ENCODE measurements around the gene CPNE2. TPM values are rescaled to one million over a fixed set of nuclear protein-coding genes. Genes with fewer than 3 reads are reported as not detected.

The CPNE2 gene
- total RNA-seq, 4 donors from 2014 or later = 12.5 to 18.9 (median 14.9) TPM

DNA sequence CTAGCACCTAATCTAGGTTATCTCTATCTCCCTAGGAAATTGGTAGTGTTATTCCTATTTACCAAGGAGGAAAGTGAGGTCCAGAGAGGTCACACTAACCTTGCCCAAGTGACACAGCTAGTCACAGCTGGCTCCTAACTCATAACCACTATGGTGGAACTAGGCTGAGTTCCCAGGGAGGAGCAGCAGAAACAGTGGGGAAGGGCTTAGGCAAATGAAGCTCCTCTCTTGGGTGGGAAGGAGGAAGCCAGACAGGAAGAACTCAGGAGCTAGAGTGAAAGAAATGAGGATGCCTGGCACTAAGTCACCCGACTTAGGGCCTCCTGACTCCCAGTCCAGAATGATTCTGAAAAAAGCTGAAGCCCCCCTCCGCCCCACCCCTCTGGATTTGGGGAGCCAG, 59.0 kb downstream of the CPNE2 start:
- DNase-seq (ENCODE audit: low spot score in 2 of 2) = peak in 1 of 2 donors; percentile 14
- TF ChIP-seq POLR2A (IDR thresholded peaks at IDR 0.05) = no peak
- TF ChIP-seq, protein P1, sequence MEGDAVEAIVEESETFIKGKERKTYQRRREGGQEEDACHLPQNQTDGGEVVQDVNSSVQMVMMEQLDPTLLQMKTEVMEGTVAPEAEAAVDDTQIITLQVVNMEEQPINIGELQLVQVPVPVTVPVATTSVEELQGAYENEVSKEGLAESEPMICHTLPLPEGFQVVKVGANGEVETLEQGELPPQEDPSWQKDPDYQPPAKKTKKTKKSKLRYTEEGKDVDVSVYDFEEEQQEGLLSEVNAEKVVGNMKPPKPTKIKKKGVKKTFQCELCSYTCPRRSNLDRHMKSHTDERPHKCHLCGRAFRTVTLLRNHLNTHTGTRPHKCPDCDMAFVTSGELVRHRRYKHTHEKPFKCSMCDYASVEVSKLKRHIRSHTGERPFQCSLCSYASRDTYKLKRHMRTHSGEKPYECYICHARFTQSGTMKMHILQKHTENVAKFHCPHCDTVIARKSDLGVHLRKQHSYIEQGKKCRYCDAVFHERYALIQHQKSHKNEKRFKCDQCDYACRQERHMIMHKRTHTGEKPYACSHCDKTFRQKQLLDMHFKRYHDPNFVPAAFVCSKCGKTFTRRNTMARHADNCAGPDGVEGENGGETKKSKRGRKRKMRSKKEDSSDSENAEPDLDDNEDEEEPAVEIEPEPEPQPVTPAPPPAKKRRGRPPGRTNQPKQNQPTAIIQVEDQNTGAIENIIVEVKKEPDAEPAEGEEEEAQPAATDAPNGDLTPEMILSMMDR (IDR thresholded peaks at IDR 0.05) = no peak
- intact Hi-C loops (cut with DNase I; ENCODE audit: low total_unique reads) = no loop called here
- H3K4me3 ChIP-seq (ENCODE audit: low read depth, poor library complexity, severe bottlenecking) = no peak overlapping the region
- WGBS, 2 donors = 88% methylated on average over 2 of the region's 2 CpGs

DNA sequence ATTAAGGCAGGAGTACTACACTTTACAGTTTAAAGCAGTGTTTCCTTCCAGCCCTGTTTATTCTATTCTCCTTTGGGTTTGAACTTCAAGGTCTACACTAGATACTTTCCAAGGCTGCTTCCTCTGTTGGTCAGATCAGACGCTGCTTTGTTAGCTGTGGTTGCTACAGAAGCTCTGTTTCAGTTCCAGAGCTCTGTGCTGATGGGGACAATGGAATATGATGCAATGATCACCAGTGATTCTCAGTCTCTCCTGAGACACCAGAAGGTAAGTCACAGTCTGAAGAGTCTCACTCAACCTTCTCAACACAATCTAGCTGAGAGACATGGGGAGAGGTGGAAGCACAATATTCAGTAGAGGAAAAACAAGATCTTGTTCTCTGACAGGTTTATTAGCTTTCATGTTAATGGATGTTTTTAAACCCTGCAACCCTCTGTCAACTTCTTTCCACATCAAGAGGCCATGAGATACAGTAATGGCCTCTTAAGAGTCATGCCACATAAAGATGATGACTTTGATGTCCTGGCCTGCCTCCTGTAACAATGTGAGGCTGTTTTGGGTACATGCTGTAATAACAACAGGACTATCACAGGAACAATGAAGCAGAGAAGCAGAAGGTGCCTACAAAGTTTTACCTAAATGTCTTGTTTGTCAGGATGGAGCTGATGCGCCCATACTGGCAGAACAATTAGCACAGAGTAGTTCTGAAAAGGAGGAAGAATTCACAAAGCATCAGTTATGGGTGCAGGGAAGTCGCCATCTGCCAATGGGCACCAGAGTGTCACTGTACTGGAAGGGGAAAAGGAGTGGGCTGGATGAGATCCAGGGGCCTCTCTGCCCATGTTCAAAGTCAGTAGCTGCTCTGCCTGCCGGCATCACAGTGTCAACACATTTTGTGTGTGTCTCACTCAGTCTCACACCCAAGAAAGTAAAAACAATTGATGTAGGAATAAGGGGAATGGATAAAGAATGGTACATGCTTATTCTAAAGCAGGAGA, 60.0 kb downstream of the CPNE2 start:
- DNase-seq (ENCODE audit: low spot score in 2 of 2) = peak in 1 of 2 donors; percentile 53
- H3K4me3 ChIP-seq (ENCODE audit: low read depth, poor library complexity, severe bottlenecking) = no peak overlapping the region
- intact Hi-C loops (cut with DNase I; ENCODE audit: low total_unique reads) = no loop called here
- 88 to 90% methylated on average over 4 of the region's 4 CpGs for WGBS, 2 donors
- TF ChIP-seq POLR2A (IDR thresholded peaks at IDR 0.05) = no peak
- TF ChIP-seq, protein P1 (IDR thresholded peaks at IDR 0.05) = no peak

DNA sequence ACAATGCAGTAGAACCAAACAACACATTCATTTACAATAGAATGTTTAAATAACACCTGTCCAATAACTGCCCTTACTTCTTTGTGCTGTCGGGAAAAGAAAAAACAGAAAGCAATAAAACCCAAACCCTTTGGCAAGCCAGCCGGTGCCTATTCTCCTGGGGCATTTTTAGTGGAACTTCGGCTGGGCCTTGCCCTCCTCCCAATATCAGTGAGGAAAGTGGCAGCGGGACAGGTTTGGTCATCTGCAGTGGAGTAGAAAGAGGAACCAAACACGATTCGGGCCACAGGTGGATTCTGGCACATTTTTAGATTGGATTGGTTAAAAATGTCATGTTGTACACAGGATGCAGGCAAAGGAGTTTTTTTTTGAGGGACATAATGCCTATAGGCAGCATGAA, 61.5 kb downstream of the CPNE2 start:
- intact Hi-C loops (cut with DNase I; ENCODE audit: low total_unique reads) = no loop called here
- 75 to 81% methylated on average over 6 of the region's 6 CpGs for WGBS, 2 donors
- DNase-seq (ENCODE audit: low spot score in 2 of 2) = peak in 1 of 2 donors; percentile 64
- TF ChIP-seq, protein P1 (IDR thresholded peaks at IDR 0.05) = no peak
- TF ChIP-seq POLR2A (IDR thresholded peaks at IDR 0.05) = no peak
- no peak overlapping the region for H3K4me3 ChIP-seq (ENCODE audit: low read depth, poor library complexity, severe bottlenecking)

DNA sequence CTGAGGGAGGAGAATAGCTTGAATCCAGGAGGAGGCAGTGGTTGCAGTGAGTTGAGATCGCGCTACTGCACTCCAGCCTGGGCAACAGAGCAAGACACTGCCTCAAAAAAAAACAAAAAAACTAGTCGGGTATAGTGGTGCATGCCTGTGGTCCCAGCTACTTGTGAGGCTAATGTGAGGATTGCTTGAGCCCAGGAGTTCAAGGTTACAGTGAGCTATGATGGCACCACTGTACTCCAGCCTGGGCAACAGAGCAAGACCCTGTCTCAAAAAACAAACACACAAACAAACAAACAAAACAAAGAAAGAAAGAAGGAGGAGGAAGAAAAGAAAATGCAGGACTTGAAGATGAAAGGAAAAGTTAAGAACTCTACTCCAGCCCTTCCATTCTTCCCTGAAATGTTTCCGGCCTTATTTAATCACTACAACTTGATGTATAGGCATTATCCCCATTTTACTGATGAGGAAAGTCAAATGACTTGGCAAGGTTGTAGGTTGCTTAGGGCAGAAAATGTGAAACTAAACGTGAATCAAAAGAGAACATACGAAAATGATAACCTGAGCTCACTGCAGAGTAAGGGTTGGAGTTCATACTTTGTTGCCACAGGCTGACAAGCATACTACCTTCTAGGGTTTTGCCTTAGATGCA, 63.4 kb downstream of the CPNE2 start:
- H3K4me3 ChIP-seq (ENCODE audit: low read depth, poor library complexity, severe bottlenecking) = no peak overlapping the region
- no peak for DNase-seq (ENCODE audit: low spot score in 2 of 2)
- intact Hi-C loops (cut with DNase I; ENCODE audit: low total_unique reads) = no loop called here
- WGBS, 2 donors = 88 to 89% methylated on average over 6 of the region's 6 CpGs
- TF ChIP-seq, protein P1 (IDR thresholded peaks at IDR 0.05) = no peak
- no peak for TF ChIP-seq POLR2A (IDR thresholded peaks at IDR 0.05)

DNA sequence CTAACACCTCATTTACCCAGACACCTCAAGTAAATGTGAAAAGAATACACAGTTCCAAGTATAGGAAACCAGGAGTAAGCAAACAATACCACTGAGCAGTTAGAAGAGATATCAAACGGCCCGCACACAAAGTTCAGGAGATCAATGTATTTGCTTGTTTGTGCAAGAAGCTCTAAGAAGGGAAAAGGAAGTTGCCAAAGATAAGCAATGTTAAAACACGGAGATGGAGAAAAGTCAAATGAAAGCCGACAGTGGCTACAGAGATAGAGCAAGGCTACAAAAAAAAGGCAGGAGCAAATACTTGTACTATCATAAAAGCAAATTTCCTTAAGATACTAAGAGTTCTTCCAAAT, 63.9 kb downstream of the CPNE2 start:
- no peak for TF ChIP-seq POLR2A (IDR thresholded peaks at IDR 0.05)
- H3K4me3 ChIP-seq (ENCODE audit: low read depth, poor library complexity, severe bottlenecking) = no peak overlapping the region
- no peak for DNase-seq (ENCODE audit: low spot score in 2 of 2)
- intact Hi-C loops (cut with DNase I; ENCODE audit: low total_unique reads) = no loop called here
- 87 to 89% methylated on average over 4 of the region's 4 CpGs for WGBS, 2 donors

DNA sequence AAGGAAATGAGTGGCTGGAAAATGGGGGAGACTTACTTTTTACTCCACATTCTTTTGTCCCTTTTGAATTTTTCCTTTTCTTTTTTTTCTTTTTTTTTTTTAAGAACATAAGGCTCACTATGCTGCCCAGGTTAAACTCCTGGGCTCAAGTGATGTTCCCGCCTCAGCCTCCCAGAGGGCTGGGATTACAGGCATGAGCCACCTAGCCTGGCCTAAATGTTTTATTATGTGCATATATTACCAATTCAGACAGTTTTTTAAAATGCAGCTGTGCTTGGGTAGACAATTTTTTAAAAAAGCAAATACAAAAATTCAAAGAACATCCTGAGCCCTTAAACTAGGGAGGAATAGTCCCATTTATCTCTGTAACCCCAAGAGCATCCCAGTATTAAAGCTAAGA, 65.2 kb downstream of the CPNE2 start:
- 90 to 94% methylated on average over 1 of the region's 1 CpG for WGBS, 2 donors
- intact Hi-C loops (cut with DNase I; ENCODE audit: low total_unique reads) = no loop called here
- no peak overlapping the region for H3K4me3 ChIP-seq (ENCODE audit: low read depth, poor library complexity, severe bottlenecking)
- no peak for DNase-seq (ENCODE audit: low spot score in 2 of 2)
- TF ChIP-seq, protein P1 (IDR thresholded peaks at IDR 0.05) = no peak
- TF ChIP-seq POLR2A (IDR thresholded peaks at IDR 0.05) = no peak

All from lower leg skin (tissue), 4 donors.